ENCODE measurements around the gene DEPP1. TPM values are rescaled to one million over a fixed set of nuclear protein-coding genes. Genes with fewer than 3 reads are reported as not detected.

The DEPP1 gene
- polyA plus RNA-seq, 1 donor, result 33.8 TPM

DNA sequence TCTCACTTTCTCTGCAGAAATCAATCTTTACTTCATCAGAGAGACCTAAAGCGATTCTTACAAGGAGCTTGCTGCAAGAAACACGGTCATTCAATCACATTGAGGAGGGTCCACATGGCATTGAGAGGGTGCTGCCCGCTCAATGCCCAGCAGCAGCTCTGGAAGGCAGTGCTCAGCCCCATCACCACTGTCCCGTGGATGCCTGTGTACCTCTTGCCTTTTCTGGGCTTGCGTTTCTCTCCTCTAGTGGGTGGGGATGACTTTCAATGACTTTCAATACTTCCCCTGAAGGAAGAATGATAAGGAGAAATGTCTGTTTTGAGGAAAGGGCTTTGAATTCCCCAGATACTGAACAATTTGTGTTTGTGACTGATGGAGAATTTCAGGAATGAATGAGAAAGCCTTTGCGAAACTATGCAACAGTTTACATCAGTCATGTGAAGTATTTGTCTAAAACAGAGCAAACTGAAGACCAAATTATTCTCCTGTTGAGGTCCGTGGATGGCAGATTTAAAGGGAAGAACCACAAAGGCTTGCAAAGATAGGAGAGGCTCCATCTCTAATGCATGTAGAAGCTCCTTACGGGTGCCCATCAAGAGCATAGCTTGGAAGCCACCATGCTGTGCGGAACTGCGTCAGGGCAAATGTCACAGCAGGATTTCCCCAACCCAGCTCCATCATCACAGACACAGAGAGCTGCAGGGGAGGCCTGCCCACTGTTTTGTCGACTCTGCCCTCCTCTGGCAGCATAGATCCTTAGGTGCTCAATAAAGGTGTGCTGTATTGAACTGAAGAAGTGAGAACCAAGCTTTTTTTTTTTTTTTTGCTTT is 15.5 kb upstream of the DEPP1 start:
- no peak for DNase-seq (ENCODE audit: low read depth)

DNA sequence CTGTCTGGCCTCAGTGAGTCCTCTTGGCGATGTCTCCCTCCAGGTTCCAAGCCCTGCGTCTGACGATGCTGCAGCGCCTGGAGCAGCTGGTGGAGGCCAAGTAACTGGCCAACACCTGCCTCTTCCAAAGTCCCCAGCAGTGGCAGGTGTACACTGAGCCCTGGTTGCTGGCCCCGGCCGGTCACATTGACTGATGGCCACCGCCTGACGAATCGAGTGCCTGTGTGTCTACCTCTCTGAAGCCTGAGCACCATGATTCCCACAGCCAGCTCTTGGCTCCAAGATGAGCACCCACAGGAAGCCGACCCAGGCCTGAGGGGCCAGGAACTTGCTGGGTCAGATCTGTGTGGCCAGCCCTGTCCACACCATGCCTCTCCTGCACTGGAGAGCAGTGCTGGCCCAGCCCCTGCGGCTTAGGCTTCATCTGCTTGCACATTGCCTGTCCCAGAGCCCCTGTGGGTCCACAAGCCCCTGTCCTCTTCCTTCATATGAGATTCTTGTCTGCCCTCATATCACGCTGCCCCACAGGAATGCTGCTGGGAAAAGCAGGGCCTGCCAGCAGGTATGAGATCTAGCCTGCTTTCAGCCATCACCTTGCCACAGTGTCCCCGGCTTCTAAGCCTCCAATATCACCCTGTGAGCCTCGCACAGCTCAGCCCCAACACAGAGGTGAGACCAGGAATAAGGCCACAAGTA is 14.8 kb upstream of the DEPP1 start:
- no peak for DNase-seq (ENCODE audit: low read depth)

DNA sequence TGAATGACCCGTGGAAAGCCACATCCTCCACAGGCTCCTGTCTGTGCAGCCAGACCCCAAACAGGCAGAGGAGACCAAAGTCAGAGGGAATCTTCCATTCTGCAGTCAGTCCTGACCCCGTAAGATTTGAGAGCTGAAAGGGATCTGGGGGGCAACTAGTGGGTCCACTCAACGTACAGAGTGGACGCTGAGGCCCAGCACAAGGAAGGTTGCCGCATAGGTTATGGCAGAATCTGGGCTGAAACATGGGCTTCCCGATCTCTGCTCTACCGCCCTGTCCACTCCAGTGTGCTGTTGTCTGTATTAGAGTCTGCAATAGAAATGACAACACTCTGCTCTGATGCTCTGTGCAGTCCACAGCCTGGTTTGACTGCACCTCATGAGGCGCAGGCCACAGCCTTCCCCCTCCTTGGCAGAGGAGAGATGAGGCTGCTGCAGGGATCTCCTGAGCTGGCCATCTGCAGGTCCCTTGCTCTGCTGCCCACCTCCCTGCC is 14.2 kb upstream of the DEPP1 start:
- DNase-seq (ENCODE audit: low read depth), result no peak

DNA sequence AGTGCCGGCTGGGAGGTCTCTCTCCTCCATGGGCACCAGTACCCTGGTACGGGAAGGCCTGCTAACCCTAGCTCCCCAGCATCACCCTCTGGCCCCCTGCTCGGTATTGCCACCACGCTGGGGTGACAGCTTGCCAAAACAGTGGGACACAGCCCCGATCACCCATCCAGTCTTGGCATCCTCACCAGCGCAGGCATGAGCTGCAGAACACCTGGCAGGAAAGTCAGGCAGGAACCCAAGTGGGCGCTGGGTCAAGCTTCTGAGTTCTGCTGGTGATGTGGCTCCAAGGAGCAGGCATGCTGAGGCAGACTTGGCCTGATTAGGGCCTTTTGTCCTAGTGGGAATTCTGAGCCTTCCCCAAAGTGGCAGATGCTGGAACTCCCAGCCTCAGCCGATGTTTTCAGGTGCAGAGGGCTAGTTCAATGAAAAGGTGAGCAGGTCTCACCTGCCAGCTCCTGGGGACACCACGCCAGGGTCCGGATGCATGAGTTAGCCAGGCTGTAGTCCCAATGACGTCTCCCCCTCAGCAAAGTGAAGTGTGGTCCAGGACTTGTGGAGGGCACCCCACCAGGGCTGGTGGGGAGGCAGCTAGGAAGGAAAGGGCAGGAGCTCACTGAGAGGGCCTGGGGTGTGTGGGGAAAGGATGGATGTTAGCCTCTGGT is 13.6 kb upstream of the DEPP1 start:
- DNase-seq (ENCODE audit: low read depth), result no peak

DNA sequence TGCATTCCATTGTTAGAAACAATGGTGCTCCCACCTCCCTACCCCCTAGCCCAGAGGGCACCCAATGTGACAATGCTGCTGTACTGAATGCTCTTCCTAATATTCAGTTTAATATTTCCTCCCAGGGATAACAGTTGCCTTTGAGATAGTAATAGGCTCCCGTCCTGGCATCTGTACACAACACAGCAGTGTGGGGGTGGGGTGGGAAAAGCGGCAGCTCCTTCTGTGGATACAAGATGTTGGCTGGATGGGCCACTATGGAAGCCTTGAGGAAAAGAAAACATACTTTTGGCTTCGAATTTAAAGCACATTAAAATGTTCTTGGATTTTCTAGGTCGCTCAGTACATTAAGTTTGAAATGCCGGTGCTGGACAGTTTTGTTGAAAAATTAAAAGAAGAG is 13.0 kb upstream of the DEPP1 start:
- no peak for DNase-seq (ENCODE audit: low read depth)

DNA sequence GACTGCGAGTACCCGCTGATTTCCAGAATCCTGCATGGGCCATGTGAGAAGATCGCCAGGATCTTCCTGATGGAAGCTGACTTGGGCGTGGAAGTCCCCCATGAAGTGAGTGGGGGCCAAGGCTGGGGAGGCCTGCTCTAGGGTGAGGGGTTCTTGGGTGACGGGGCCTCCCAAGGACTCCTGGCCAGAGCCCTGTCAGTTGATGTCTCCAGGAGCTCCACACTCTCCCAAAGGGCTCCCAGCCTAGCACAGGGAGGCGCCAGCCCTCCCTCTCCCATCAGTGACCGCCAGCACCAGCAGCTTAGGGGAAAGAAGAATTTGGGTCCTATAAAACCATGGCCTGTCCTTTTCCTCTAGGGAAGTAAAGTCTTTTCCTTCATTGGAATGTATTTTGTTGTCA is 12.4 kb upstream of the DEPP1 start:
- DNase-seq (ENCODE audit: low read depth), result no peak

DNA sequence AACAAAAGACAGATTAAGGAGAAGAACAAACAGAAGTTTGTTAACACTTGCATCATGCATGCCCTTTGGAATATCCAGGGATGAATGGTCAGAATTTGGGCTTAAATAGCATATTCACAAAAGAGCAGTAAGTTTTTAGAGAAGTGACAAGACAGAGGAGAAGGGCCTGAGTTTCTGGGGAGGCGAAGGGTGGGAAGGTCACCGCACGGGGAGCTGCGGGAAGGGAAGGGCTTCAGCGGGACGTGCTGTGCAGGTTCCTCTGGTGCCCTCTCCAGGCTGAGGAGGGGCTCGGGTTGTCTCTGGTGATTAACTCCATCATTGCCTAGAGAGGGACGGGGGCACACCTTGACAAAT is 11.7 kb upstream of the DEPP1 start:
- DNase-seq (ENCODE audit: low read depth), result no peak

DNA sequence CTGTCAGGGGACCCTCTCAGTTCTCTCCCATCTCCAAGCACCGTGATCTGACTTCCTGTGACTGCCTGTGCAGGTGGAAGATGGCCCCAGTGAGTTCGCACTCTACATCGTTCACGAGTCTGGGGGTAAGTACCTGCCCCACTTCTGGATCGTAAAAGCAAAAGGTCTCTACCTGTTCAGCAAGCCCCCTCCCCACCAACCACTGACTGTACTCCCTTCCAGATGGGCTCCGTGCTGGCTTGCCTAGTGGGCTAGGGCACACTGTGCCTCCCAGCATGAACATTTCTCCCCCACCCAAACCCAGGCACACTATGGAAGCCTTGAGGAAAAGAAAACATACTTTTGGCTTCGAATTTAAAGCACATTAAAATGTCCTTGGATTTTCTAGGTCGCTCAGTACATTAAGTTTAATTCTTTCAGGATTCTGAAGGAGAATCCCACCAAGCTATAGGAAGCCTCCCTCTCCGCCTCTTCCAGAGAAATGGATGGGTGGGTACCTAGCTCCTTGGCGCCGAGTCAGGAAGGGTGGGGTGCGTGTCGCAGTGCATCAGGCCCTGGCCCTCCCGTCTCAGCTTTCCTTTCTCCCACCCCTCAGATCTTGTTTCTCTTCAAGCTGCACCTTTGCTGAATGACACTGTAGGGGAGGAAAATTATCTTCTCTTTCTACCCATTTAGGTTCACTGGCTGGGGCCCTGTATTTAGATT is 11.1 kb upstream of the DEPP1 start:
- no peak for DNase-seq (ENCODE audit: low read depth)

DNA sequence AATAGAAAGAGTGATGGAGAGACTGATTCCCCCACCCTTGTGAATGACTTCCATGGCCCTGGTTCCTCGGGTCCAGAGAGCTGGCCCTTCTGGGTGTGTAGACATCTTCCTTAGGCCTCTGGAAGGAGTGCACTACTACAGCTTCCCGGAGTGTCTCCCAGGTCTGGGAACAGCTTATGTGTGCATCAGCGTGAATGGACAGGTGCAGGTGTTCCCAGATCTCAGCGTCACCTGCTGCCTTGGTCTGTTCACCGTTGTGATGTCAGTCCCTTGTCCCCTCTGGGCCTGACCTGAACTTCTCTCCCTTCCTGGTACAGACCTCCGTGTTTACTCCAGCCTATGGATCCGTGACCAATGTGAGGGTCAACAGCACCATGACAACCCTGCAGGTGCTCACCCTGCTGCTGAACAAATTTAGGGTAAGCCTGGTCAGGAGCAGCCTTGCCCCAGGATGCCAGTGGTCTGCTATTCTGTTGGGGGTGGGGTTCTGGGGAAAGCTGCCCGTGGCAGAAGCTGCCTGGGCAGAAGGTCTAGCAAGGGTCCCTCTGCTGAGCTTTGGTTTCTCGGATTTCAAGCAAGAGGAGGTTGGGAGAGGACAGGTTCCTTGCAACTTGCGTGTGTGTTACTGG is 10.5 kb upstream of the DEPP1 start:
- no peak for DNase-seq (ENCODE audit: low read depth)

DNA sequence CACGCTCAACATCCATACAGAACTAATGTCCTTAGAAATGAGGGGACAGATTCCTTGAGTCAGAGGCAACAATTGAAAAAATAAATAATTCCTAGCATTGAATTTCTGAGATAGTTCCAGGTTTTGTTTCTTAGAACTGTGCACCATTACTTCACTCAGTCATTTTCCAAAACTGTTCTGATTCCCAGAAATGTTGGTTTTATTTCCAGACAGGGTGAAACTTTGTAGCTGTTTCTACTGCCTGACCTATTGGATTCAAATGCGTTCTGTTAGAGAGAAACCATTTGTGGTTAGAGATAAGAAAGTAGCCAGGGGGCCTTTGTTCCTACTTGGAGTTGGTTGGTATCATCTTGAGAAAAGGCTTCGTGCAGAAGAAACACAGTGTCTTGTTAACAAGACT is 8.1 kb upstream of the DEPP1 start:
- no peak for DNase-seq (ENCODE audit: low read depth)

DNA sequence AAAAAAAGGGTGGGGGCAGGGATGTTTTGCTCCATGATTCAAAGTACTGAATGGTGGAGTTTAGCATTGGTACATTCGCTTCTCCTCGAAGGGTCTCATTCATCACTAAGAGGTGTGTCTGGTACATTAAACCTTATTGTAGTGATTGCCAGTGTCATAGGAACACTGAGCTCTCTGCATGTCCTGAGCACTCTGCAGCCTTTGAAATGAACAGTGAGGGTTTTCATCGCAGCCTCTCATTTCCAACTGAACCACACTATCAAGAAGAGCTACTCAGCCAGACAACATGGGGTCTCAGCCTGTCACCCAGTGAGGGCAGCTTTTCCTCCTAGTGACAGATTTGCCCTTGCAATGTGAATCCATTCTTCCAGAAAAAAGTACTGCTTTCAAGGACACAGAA is 7.6 kb upstream of the DEPP1 start:
- DNase-seq (ENCODE audit: low read depth), result no peak

DNA sequence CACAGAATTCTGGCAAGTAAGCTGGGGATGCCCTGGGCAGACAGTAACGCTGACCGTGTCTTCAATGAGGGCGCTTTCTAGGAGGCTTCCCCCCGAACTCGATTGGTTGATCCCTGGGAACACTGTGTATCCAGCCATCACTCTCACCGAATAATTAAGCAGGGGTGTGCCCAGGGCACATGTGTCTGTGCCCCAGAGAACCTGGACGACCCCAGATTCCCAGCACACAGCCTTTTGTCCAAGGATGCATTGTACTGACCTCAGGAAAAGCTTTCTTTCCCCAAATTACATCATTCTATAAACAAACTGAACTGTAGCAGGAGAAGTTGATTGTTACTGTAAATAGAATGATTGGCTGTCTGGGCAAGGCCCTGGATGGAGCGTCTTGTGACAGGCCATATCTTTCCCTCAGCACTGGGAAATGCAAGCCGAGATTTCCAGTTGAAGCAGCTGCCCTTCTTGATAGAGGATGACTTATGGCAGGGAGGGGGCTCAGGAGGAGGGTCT is 6.6 kb upstream of the DEPP1 start:
- no peak for DNase-seq (ENCODE audit: low read depth)

DNA sequence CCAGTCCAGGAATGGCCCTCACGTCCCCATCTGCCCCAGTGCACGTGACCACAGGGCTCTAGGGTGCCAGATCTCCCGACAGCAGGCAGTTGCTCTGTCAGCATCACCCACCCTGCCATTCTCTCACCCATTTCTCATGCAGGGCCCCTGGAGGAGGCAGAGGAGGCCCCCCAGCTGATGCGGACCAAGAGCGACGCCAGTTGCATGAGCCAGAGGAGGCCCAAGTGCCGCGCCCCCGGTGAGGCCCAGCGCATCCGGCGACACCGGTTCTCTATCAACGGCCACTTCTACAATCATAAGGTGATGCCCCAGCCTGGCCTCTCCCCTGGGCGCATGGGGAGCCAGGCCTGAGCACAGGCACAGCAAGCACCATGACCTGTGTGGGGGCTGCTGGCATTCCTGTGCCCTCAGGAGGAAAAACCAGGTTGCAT is 6.1 kb upstream of the DEPP1 start:
- DNase-seq (ENCODE audit: low read depth), result no peak

DNA sequence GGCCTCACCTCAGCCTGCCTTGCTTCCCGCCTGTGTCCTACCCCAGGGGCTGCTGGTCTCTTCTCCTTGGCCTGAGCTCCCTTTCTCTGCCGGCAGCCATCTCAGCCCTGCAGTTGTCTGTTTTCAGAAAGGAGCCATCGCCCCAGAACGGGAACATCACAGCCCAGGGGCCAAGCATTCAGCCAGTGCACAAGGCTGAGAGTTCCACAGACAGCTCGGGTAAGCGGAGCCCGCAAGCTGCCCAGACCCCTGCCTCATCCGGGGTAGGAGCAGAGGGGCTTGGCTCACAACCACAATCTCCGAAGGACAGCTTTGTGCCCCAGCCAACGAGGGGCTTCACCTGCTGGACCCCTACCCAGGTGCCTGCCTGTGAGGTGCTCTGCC is 5.3 kb upstream of the DEPP1 start:
- DNase-seq (ENCODE audit: low read depth), result no peak

DNA sequence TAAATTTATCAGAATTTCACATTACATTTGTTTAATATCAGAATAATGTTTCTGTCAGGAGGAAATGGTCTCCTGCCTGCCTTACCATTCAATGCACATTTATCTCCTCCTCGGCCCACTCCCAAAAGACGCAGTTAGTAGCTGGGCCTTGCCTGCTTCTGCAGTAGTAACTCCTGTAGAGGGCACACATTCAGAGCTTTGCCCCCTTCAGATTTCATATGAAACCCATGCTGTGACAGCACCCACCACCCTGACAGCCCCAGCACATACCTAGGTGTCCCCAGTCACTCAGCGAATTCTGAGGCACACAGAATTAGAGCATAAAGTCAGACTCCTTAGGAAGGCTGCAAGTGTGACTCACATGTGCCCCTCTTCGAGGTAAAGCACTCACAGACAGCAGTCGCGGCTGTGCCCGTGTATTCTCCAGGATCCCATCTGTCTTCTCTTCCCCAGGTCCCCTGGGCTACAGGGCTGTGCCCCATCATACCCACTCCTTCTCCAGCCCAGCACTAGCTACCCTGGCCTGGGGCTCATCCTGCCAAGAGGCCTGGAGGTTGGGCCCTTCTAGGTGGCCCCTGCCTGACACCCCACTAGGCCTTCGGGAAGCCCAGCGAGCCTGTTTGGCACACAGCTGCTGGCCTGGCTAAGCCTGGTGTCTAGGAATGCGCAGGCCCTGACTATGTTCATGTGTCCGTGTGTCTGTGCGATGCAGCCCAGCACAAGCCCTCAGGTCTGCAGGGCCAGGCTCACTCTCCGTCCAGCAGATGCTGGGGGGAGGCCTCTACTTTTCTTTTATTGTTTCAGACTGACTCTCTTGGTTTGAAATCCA is 4.7 kb upstream of the DEPP1 start:
- DNase-seq (ENCODE audit: low read depth), result no peak

DNA sequence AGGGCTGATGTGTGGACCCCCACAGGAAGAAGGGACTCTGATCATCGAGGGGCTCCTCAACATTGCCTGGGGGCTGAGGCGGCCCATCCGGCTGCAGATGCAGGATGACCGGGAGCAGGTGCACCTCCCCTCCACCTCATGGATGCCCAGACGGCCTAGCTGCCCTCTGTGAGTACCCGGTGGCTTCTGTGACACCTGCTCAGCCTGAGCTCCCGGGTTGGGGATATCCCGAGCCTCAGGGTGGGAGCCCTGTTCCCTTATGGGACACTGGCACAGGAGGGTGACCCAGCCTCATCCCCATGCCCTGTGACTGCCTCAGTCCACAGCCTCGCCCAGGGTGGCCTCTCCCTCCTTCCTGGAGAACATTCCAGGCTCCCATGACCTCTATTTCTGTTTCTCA is 3.9 kb upstream of the DEPP1 start:
- DNase-seq (ENCODE audit: low read depth), result no peak

DNA sequence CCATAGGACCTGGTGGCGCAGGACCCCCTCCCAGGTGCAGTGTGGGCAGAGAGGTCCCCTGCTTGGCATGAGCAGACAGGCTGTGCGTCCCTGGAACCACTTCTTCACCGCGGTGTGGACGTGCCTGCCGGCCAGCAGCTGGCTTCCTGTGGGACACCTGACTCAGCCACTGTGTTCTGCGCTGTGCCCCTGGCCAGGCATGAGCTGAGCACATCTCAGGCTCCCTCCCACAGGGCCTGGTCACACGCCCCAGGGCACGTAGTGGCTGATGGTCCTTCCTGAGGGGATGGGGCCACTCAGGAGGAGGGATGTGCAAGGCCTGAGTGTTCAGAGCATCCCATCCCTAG is 3.5 kb upstream of the DEPP1 start:
- no peak for DNase-seq (ENCODE audit: low read depth)

DNA sequence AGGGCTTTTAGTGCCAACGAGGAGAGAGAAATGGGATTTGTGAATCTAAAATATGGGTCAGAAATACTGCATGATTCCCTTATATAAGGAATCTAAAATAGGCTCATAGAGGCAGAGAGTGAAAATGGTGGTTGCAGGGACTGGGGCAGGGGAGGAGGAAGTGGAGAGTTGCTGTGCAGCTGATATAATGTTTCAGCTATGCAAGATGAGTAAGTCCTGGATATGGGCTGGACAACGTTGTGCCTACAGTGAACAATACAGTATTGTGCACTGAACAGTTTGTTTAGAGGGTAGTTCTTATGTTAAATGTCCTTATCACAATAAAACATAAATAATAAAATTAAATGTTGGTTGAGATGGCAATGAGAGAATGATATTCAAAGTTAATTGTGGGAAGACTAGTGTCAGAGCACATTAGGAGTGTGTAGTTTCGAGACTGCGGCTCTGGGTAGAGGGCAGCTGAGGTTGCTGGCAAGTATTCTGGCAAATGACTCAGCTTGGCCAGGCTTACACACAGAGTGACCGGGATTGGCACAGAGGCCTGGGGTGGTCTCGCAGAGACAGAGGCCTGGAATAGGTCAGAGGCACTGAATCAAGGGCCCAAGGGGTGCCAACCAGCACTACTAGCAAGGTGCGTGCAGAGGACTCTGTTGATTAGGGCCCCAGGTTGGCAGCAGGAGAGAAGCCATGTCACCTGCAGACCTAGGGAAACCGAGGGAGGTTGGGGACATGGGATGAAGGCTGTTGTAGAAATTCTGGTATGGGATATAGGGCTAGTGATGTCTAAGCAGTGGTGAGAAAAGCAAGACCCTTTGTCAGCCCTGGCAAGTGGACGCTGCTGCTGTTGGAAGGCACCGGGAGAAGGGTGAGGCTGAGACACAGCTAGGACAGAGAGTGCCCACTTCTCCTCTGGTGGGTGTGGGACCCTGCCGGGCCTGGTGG is 2.8 kb upstream of the DEPP1 start:
- no peak for DNase-seq (ENCODE audit: low read depth)

DNA sequence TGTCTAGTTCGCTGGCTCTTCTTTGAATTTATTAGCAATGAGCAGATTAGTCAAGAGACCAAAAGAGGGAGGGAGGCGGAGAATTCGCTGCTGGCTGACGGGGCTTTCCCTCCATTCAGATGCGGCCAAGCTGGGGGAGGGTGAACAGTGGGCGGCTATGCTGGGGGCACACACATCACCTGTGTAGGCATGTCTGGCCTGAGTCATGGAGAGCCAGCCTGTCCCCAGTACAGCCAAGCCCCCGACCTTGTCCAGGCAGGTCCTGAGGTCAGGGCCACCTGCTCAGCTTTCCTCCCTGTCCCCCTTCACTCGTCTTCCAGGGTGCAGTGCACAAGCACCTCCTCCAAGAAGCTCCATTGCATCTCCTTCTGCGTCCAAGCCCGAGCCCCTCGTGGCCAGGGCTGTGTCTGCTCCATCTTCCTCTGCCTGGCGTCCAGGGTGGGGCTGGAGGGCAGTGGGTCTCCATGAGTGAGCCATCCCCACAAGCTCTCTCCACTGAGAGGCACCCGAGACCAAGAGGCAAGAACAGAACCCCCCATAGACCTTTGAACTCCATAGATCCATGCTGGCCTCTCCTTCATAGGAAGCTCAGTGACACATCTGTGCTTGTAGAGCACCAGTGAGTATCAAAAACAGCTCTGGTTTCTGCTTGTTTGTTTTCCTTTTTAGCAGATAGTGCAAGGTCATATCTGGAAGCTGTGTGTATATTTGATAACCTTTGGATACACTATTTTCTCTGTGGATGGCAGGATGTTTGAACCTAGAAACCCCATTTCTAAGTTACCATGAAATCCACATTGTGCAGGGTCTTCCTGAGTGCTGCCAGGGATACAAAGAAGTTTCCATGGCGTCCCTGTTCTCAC is 1.9 kb upstream of the DEPP1 start:
- DNase-seq (ENCODE audit: low read depth), result no peak
